Esophagus squamous epithelium (tissue), 5 donors: Measurements from ENCODE around the gene GPR135. TPM values are rescaled to one million over a fixed set of nuclear protein-coding genes. Genes with fewer than 3 reads are reported as not detected.
A peak's percentile ranks its signal among the peaks of the same experiment; 100 is the strongest.

Experiments used
- DNase-seq: peaks from one replicate; lab custom pipeline; 2025; lab: John Stamatoyannopoulos, UW
- H3K27ac ChIP-seq, 4 donors: fragments of 200-600 bp; sonication (generic); one replicate each; pipeline ENCODE4 v1.5.1; 2016 to 2019; ENCODE audit warnings: mild to moderate bottlenecking in 1 of 4
- H3K27me3 ChIP-seq, 4 donors: fragments of 200-600 bp; sonication (generic); 1 replicate in 3 of 4; 2 replicates in 1 of 4; pipeline versions ENCODE4 v1.5.1 to v1.6.0; 2017 to 2021; ENCODE audit warnings: antibody characterized with exemption in 1 of 4
- H3K36me3 ChIP-seq, 3 donors: fragments of 200-600 bp; sonication (generic); one replicate each; pipeline ENCODE4 v1.5.1; 2016 to 2019
- H3K4me1 ChIP-seq, 3 donors: fragments of 200-600 bp; sonication (generic); one replicate each; pipeline ENCODE4 v1.5.1; 2017 to 2019
- H3K4me3 ChIP-seq, 4 donors: fragments of 200-600 bp; sonication (generic); 1 replicate in 3 of 4; 2 replicates in 1 of 4; pipeline ENCODE4 v1.5.1; 2016 to 2019; ENCODE audit warnings: mild to moderate bottlenecking in 2 of 4, moderate library complexity in 1 of 4
- H3K9me3 ChIP-seq, 3 donors: fragments of 200-600 bp; sonication (generic); one replicate each; pipeline ENCODE4 v1.5.1; 2016 to 2019
- POLR2A ChIP-seq, 4 donors: fragments of 450-650 bp; IDR thresholded peaks; one replicate each; pipeline ENCODE4 v1.6.1; 2017; ENCODE audit warnings: antibody characterized with exemption in 4 of 4, mild to moderate bottlenecking in 4 of 4, moderate library complexity in 3 of 4
- WGBS, 2 donors: methylation state at CpG; one replicate each; pipeline ENCODE4 v1.1.5; 2018; 5-methylcytosine and 5-hydroxymethylcytosine counted together
- intact Hi-C: fragments of 100-400 bp; cut with DNase I; formaldehyde crosslinking; loops from one replicate; pipeline ENCODE4 v1.15.0; 2022
- total RNA-seq, 4 donors: library from RNA; depleted of rRNA; stranded (reverse); fragments of >200 nt; gene quantifications; one replicate each; pipeline ENCODE4 v1.1.0, GENCODE V29; 2016
- TF ChIP-seq, protein P1 (sequence below), 6 experiments: fragments of 450-650 bp in 4 of 6; fragments of 200-600 bp in 2 of 6; sonication (generic) in 2 of 6; IDR thresholded peaks; one replicate each; pipeline ENCODE4 v1.5.1; 2016 to 2019; ENCODE audit warnings: antibody characterized with exemption in 6 of 6, mild to moderate bottlenecking in 4 of 6, moderate library complexity in 4 of 6
- donor health status: DM: yes; HTN: yes; CAD: no.

Gene GPR135
- total RNA-seq, 4 donors from 2014 or later = 0.56 to 4.4 (median 1.3) TPM

DNA sequence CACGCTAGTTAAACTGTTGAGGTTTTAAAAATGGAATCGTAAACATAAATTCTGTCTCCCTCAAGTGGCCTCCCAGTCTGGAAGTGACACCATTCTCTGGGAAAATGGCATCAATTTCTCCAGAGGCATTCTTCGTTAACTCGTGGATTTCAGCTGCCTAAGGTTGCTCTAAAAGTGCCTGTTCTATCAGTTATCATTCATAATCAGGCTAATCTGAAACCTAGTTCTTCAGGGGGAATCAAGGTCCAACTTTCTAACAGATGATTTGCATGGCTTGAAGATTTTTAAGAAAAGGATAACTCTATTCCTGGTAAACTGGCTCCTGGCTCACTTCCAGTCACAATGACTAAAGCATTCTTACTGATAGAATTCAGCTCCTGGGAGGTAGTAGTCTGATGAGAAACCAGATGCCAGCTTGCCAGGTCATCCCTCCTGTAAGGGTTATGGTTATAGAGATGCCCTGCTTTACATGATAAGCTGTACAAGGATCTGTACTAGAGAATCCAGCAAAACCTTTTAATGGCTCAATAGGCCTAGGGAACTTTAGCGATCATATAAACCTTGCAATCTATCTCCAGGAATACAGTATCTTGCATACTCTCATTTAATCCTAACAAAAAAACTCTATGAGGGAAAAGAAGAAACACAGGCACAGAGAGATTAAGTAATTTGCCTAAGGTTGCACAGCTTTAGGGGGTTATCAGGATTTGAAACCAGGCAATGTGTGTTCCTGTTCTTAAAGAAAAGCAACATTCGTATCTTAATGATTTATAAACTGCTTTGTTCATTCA, 17.6 kb upstream of the GPR135 start:
- TF ChIP-seq, protein P1, sequence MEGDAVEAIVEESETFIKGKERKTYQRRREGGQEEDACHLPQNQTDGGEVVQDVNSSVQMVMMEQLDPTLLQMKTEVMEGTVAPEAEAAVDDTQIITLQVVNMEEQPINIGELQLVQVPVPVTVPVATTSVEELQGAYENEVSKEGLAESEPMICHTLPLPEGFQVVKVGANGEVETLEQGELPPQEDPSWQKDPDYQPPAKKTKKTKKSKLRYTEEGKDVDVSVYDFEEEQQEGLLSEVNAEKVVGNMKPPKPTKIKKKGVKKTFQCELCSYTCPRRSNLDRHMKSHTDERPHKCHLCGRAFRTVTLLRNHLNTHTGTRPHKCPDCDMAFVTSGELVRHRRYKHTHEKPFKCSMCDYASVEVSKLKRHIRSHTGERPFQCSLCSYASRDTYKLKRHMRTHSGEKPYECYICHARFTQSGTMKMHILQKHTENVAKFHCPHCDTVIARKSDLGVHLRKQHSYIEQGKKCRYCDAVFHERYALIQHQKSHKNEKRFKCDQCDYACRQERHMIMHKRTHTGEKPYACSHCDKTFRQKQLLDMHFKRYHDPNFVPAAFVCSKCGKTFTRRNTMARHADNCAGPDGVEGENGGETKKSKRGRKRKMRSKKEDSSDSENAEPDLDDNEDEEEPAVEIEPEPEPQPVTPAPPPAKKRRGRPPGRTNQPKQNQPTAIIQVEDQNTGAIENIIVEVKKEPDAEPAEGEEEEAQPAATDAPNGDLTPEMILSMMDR (IDR thresholded peaks at IDR 0.05) = no peak
- no peak for TF ChIP-seq POLR2A (IDR thresholded peaks at IDR 0.05)
- peak overlapping the region; percentile 58 to 93 (median 89) for H3K4me3 ChIP-seq
- H3K27ac ChIP-seq = peak overlapping the region; percentile 87 to 95 (median 94)
- H3K36me3 ChIP-seq = peaks cover 0 to 16% (median 0%) of the 10 kb centered on the region in 3 donors
- WGBS, 2 donors = 32 to 59% methylated on average over 6 of the region's 6 CpGs
- peaks cover 16 to 65% (median 44%) of the 10 kb centered on the region in 3 donors for H3K4me1 ChIP-seq
- intact Hi-C loops = no loop called here
- no peaks in the 10 kb centered on the region for H3K27me3 ChIP-seq
- no peak for DNase-seq
- H3K9me3 ChIP-seq = no peaks in the 10 kb centered on the region

DNA sequence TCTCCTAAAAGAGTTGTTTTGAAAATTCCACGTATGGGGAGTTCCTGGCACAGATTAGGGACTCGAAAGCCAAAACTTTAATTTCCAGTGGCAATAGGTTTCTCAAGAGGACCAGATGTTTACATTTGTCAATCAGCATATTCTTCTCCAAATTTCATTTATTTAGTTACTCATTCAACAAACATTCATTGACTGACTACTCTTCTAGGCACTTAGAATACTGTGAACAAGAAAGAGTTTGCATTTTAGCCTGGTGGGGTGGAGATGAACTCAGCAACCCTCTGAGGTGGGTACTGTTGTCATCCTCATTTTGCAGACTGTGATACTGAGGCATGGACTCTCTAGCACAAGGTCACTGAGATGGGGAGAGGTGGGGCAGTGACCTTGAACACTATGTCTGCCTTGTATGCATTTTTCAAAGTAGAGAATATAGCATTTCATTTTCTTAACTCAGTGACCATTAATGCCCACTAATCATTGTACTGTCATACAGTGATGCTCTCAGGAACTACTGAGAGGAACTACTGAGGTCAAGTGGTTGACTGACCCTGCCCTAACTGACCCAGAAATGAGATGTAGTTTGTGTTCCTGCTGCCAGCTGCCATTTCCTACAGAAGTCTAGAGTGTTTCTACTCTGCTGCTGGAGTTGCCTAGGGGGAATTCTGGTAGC, 16.8 kb upstream of the GPR135 start:
- Histone ChIP-seq H3K36me3 (peaks cover 0 to 14% (median 0%) of the 10 kb centered on the region in 3 donors), H3K4me3 (peak overlapping the region in 3 of 4 donors; percentile 58 to 93 (median 92)), H3K27me3 (no peaks in the 10 kb centered on the region), H3K9me3 (no peaks in the 10 kb centered on the region), H3K27ac (peak overlapping the region; percentile 87 to 95 (median 94)), H3K4me1 (peaks cover 16 to 65% (median 43%) of the 10 kb centered on the region in 3 donors)
- TF ChIP-seq, protein P1 (IDR thresholded peaks at IDR 0.05) = no peak
- no peak for TF ChIP-seq POLR2A (IDR thresholded peaks at IDR 0.05)
- no peak for DNase-seq
- WGBS, 2 donors = 27 to 43% methylated on average over 2 of the region's 2 CpGs
- intact Hi-C loops = no loop called here

DNA sequence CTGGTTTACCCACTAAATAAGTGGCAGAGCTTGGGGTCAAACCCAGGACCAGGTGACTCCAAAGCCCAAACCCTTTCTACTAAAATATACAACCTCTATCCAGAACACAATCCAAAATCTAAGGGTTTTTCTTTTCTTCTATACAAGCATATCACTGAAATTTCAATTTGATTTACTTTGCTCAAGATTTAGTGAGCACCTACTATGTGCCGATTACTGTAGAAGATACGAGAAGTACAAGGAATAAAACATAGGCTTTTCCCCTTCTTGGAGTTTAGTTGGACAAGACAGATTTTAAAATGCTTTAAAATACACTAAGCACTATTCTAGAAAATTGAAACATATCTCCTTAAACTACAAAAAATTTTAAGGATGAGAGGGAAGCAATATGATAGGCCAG, 16.2 kb upstream of the GPR135 start:
- Histone ChIP-seq H3K27ac (peak overlapping the region in 2 of 4 donors; percentile 87 to 95), H3K4me3 (no peak overlapping the region), H3K36me3 (peaks cover 0 to 20% (median 0%) of the 10 kb centered on the region in 3 donors), H3K4me1 (peaks cover 16 to 59% (median 39%) of the 10 kb centered on the region in 3 donors), H3K27me3 (no peaks in the 10 kb centered on the region), H3K9me3 (no peaks in the 10 kb centered on the region)
- no peak for DNase-seq
- TF ChIP-seq, protein P1 (IDR thresholded peaks at IDR 0.05) = no peak
- TF ChIP-seq POLR2A (IDR thresholded peaks at IDR 0.05) = no peak
- WGBS, 2 donors = 91 to 98% methylated on average over 2 of the region's 2 CpGs
- intact Hi-C loops = no loop called here

DNA sequence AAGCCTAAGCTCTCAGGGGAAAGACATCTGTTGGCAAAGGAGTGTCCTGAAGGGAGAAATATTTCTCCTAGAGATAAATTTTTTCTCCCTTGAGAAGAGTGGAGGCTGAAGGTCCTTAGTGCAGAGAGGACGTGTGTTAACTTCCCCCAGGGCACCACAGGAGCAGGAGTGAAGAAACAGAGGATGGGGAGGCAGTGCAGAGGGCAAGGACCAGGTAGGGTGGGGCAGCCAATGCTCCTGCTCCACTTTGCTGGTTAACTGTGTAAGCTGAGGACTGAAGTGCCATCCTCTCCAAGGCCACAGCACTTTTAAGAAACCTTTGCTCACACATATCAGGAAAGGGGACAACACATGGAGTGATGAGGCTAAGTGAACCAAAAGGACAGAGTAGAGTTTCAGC, 15.0 kb upstream of the GPR135 start:
- H3K9me3 ChIP-seq = no peaks in the 10 kb centered on the region
- peaks cover 0 to 33% (median 0%) of the 10 kb centered on the region in 3 donors for H3K36me3 ChIP-seq
- intact Hi-C loops = no loop called here
- peaks cover 12 to 46% (median 26%) of the 10 kb centered on the region in 3 donors for H3K4me1 ChIP-seq
- WGBS, 2 donors = 0 to 25% methylated on average over 1 of the region's 1 CpG
- H3K4me3 ChIP-seq = no peak overlapping the region
- peak overlapping the region in 2 of 4 donors; percentile 20 to 36 for H3K27ac ChIP-seq
- no peaks in the 10 kb centered on the region for H3K27me3 ChIP-seq
- DNase-seq = no peak
- TF ChIP-seq POLR2A (IDR thresholded peaks at IDR 0.05) = no peak
- TF ChIP-seq, protein P1 (IDR thresholded peaks at IDR 0.05) = no peak

DNA sequence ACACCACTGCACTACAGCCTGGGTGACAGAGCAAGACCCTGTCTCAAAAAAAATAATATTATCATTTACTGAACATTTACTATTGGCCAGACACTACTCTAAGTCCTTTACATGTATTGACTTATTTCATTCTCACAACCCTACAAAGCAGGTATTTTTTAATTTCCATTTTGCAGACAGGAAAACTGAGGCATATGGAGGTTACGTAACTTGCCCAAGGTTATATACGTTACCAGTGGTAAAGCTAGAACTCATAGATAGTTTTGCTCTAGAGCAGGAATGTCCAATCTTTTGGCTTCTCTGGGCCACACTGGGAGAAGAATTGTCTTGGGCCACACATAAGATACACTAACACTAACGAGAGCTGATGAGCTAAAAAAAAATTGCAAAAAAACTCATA, 13.4 kb upstream of the GPR135 start:
- Histone ChIP-seq H3K4me1 (peaks cover 12 to 42% (median 26%) of the 10 kb centered on the region in 3 donors), H3K4me3 (no peak overlapping the region), H3K27ac (no peak overlapping the region), H3K9me3 (no peaks in the 10 kb centered on the region), H3K27me3 (no peaks in the 10 kb centered on the region), H3K36me3 (peaks cover 0 to 45% (median 0%) of the 10 kb centered on the region in 3 donors)
- intact Hi-C loops = no loop called here
- TF ChIP-seq, protein P1 (IDR thresholded peaks at IDR 0.05) = no peak
- no peak for TF ChIP-seq POLR2A (IDR thresholded peaks at IDR 0.05)
- DNase-seq = no peak
- 95 to 98% methylated on average over 3 of the region's 3 CpGs for WGBS, 2 donors
